Testis (tissue), 2 donors: ENCODE results near the gene CPNE4.

ENCODE experiments used
- CTCF ChIP-seq, 3 experiments: fragments of 450-650 bp in 2 of 3; fragments of 200-600 bp in 1 of 3; sonication (generic) in 1 of 3; IDR thresholded peaks; one replicate each; pipeline ENCODE4 v1.5.1; 2016 to 2019; ENCODE audit warnings: antibody characterized with exemption in 3 of 3, mild to moderate bottlenecking in 2 of 3, moderate library complexity in 1 of 3
- POLR2A ChIP-seq: fragments of 450-650 bp; IDR thresholded peaks from one replicate; pipeline ENCODE4 v1.6.1; 2017; ENCODE audit warnings: antibody characterized with exemption, mild to moderate bottlenecking, moderate library complexity

GRCh38 chr3:131616719-131617118, 418.1 kb downstream of the CPNE4 start:
- TF ChIP-seq POLR2A (no peak), CTCF (IDR thresholded peaks at IDR 0.05) (no peak)
